ENCODE results near the gene NPAS4.
"Not testable (repeated sequence)": the region's sequence is repeated elsewhere in the genome, so short reads cannot be mapped to it uniquely, and the experiment has no call there.

Gene NPAS4

DNA sequence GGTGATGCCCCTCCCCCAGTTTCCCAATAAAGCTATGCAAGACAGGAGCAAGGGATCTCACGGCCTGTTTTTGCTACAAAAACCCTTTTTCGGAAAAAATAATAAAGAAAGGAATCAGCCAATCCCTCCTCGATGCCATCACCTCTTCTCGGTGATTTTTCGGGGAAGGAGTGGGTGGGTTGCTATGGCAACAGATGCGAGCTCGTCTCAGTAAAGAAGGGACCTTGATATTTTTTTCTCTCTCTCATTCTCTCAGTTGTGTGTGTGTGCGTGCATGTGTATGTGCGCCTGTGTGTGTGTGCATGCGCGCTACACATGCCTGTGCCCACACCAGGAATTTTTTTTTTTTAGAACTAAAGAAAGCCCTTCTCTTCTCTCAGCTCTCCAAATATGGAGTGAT, 3.8 kb upstream of the NPAS4 start:
- DNase-seq (ENCODE audit: low read depth in 1 of 2, low spot score in 1 of 2), result no peak

DNA sequence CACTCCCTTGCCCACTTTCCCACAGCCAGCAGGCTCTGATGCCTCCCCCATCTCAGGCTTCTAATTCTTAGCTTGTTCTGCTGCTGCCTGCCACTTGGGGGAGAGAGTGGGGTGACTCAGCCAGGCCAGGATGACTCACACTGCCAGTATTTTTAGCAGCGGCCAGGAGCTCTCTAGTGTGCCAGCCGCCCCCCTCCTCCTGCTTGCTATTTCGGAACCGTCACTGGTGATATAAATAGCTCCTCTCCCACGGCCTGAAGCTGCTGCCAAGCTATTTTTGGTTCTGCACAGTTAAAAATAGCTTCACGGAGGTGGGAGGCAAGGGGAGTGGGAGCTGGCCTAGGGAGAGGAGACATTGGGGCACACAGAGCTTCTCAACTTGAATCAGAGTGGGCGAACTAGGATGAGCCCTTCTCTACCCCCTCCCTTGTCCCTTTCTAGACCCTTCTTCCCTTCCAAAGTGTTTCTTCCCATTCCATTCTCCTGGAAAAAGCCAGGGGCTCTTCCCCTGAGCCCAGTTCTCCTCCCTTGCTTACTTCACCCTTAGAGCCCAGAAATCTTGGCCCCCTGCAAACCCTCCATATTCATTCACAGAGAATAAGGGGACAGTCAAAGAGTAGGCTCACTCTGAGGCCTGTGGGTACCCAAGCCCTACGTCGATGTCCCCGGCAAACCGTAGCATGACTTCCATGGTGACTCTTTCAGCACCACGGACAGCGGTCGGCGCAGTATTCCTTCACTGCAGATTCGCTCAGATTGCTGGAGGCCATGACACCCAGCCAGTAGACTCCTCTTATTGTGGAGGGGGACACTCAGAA, 2.5 kb upstream of the NPAS4 start:
- peak in 1 of 2 donors; percentile 38 for DNase-seq (ENCODE audit: low read depth in 1 of 2, low spot score in 1 of 2)

DNA sequence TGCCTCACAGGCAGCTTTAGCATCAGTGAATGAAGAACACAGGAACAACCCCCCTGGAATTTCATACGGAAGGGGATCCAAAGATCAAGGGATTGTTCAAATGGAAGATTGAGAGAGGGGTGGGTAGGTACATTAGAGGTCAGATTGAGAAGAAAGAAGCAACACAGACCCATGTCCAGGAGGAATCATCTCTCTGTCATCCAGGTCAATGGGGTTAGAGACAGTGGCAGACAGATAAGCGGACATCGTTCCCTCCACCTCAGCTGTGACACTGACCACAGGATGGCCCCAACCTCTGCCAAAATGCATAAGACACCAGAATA, 1.9 kb upstream of the NPAS4 start:
- no peak for DNase-seq (ENCODE audit: low read depth in 1 of 2, low spot score in 1 of 2)

DNA sequence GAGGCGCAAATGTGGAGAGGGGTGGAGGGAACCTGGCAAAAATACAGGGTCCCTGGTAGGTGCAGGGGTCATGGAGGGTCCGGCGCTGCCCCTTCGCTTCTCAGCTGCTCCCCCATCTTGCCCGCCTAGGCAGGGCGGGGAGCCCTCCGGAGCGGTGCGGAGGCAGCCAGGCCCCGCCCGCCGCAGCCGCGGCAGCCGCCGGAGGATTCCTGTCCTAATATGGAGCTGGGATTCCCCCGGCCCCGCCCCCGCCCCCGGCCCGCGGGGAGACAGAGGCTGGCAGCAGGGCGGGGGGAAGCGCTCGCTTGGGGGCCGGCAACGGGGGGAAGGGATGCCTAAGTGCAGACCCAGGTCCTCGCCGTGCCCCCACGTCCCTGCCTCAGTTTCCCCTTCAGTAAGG, 1.0 kb upstream of the NPAS4 start:
- no peak for DNase-seq (ENCODE audit: low read depth in 1 of 2, low spot score in 1 of 2)

DNA sequence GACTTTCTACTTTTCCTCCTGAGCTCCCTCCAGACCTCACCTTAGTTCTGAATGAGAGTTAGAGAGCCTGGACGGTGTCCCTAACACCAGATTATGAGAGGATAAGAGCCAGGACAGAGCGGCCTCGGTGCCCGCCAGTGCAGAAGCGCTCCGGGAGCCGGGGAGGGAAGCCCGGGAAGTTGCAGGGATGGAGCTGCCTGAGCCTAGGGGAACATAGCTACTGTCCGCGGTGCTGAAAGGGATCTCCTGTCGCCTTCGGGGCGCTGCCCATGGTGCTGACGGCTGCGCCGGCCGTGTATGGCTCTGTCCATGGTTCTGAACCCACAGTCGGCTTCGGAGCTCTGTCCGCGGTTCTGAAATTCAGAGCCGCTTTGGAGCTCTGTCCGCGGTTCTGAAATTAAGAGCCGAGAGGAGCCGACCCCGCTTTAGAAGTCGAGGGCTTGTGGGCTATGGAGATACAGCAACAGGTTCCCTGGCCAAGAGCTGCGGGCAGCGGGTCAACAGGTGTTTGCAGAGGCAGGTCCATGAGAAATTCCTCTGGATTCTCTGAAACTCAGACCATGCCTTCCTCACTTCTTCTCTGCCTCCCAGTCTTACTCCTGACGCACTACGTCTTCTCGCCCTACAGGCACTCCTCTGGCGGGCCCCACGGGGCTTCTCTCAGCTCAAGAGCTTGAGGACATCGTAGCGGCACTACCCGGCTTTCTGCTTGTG, 814 bp downstream of the NPAS4 start:
- DNase-seq (ENCODE audit: low read depth in 1 of 2, low spot score in 1 of 2), result peak; percentile 78 to 81

DNA sequence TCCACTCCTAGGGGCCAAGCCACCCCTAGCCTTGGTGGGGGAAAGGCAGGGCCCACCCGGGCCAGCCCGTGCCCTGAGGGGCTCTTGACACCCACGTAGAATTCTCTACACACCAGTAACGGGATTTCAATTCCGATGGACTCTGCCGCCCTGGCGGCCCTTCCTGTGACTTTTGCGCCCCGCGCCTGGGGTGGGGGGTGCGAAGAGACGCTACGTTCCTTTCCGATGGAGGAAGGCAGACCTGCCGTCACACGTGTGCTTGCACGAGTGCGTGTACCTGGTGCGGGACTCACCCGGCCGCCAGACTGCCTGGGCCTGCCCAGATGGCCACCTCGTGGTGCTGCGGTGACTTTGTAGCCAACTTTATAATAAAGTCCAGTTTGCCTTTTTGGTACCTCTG, 5.5 kb downstream of the NPAS4 start:
- DNase-seq (ENCODE audit: low read depth in 1 of 2, low spot score in 1 of 2), result no peak

DNA sequence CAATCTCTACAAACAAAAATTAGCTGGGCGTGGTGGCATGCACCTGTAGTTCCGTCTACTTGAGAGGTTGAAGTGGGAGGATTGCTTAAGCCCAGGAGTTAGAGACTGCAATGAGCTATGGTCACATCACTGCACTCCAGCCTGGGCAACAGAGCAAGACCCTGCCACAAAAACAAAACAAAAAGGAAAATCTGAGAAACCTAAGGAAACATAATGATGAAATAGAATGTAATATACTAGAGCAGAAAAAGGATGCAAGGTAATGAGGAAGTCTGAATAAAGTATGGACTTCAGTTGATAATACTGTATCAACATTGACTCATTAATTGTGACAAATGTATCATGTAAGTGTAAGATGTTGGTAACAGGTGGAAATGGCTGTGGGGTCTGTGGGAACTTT, 8.1 kb downstream of the NPAS4 start:
- no peak for DNase-seq (ENCODE audit: low read depth in 1 of 2, low spot score in 1 of 2)

DNA sequence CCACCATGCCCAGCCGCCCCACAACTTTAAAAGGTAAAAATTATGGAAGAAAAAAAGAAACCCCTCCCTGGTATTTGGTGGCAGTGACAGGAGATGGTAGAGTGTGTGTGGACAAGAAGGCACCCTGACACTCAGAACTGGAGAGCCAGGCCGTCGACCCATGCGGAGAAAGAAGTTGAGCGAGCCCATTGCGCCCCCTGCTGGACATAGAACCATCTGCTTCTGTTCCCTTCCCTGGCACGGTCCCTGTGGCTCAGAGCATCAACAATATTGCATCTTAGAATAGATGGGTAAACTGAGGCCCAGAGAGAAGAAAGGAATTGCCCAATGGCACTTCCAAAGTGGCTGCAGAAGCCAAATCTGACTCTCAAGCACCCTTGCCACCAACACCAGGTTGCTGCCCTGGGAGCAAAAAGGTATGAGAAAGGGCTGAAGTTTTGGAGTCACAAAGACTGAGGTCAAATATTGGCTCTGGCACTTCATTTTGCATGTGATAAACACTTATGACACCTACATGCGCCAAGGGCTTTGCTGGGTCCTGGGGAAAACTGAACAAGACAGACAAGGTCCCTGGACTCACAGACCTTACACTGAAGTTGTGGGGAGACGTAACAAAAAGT, 9.3 kb downstream of the NPAS4 start:
- peak; percentile 43 to 58 for DNase-seq (ENCODE audit: low read depth in 1 of 2, low spot score in 1 of 2)

DNA sequence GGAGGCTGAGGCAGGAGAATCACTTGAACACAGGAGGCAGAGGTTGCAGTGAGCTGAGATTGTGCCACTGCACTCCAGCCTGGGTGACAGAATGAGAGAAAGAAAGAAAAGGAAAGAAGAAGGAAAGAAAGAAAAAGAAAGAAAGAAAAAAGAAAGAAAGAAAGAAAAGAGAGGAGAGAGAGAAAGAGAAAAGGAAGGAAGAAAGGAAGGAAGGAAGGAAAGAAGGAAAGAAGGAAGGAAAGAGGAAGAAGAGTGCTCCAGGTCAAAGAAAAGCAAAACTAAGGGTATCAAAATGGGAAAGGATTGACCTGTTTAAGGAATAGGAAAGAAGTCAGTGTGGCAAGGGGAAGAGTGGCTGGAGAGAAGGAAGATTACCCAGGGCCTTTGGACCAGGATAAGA, 10.5 kb downstream of the NPAS4 start:
- not testable (repeated sequence) for DNase-seq (ENCODE audit: low read depth in 1 of 2, low spot score in 1 of 2)

DNA sequence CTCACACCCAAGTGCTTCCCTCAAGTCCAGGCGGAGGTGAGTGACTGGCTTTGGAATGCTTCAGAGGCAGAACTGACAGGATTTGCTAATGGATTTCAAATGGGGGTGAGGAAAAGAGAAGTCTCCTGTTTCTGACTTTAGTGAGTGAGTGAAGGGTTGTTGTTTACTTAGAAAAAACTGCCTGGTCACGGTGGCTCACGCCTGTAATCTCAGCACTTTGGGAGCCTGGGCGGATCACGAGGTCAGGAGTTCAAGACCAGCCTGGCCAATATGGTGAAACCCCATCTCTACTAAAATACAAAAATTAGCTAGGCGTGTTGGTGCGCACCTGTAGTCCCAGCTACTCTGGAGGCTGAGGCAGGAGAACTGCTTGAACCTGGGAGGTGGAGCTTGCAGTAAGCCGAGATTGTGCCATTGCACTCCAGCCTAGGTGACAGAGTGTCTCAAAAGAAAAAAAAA, 11.1 kb downstream of the NPAS4 start:
- not testable (repeated sequence) for DNase-seq (ENCODE audit: low read depth in 1 of 2, low spot score in 1 of 2)

DNA sequence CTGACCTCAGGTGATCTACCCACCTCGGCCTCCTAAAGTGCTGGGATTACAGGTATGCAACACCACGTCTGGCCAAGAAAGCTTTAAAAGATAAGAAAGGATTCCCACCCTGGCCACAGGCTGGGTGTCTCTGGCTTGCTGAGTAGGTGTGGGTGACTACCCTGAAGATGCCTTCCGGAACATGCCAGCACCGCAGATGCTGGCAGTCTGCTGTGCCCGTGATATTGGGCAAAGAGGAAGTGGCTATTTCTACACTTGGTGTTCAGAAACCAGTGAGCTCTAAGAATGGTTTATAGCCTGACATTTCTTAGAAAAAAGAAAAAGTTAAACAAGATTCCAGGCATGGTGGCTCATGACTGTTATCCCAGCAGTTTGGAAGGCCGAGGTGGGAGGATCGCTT, 11.8 kb downstream of the NPAS4 start:
- DNase-seq (ENCODE audit: low read depth in 1 of 2, low spot score in 1 of 2), result no peak

DNA sequence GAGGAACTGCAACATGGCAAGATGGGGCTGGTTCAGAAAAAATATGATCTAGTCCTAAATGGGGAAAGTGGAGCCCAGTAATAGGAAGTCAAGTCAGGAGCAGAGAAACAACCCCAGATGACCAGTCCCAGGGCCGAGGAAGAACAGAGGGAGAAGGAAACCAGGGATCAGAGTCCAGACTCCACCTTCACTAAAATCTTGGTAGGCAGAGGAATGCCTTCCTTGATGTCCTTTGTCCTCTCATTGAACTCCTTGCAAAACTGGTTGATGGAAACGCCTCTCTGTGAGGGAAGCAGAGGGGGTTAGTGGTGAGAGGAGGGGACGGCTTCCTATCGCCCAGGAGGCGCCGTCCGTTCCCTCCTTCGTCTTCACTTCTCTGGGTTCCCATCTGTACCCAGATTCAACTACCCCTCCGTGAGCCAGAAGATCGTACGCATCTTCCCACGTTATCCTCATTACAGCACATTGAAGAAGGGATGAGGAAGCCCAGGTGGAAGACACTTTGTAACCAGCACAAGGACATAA, 17.2 kb downstream of the NPAS4 start:
- no peak for DNase-seq (ENCODE audit: low read depth in 1 of 2, low spot score in 1 of 2)

DNA sequence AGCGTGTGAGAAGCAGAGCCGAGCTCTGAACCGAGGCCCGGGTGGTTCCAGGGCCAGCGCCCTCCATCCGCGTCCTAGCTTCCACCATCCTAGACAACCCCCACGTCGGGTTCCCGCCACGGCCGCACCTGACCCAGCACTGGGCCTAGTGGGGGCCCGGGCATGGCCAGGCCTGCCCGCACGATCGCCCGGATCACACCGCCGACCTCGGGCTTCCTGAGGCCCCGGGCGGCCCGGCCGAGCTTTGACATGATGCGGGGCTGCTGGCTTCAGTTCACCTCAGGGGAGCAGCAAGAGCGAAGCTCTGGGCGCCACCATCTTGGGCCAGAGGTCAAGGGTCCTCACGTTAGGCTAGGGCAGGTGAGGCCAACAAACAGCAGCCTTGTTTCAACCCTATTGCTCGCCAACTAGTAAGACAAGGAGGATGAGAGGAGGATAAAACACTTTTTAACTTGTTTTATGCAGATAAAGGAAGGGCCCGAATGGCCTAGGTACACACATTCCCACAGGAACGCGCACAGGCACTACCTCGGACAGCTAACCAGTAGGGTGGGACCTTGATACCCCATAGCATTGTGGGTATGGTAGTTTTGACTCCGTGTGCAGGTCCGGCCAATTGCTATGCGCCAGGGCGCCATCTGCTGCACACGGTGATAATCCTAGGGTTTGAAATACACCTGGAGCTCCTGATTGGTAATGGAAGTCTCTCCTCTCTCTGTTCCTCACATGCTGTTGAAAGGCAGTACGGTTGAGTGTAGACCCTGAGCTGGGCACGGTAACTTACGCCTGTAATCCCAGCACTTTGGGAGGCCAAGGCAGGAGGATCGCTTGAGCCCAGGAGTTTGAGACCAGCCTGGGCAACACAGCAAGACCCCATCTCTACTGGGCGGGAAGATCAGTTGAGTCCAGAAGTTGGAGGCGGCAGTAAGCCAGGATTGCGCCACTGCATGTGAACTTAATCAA, 17.9 kb downstream of the NPAS4 start, which contains the start of gene MRPL11:
TSS of gene MRPL11 (minus strand) at position 345 of the 963 bp plus-strand sequence. CDS start at position 251, 94 bp downstream.
- DNase-seq (ENCODE audit: low read depth in 1 of 2, low spot score in 1 of 2), result peak; percentile 75 to 85

DNA sequence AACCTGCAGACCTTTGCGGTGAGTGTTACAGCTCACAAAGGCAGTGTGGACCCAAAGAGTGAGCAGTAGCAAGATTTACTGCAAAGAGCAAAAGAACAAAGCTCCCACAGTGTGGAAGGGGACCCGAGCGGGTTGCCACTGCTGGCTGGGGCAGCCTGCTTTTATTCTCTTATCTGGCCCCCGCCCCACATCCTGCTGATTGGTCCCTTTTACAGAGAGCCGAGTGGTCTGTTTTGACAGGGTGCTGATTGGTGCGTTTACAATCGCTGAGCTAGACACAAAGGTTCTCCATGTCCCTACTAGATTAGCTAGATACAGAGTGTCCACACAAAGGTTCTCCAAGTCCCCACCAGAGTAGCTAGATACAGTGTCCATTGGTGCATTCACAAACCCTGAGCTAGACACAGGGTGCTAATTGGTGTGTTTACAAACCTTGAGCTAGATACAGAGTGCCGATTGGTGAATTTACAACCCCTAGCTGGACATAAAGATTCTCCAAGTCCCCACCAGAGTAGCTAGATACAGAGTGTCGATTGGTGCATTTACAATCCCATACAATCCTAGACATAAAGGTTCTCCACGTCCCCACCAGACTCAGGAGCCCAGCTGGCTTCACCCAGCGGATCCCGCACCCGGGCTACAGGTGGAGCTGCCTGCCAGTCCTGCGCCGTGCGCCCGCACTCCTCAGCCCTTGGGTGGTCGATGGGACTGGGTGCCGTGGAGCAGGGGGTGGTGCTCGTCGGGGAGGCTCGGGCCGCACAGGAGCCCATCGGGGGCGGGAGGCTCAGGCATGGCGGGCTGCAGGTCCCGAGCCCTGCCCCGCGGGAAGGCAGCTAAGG, 19.5 kb downstream of the NPAS4 start:
- not testable (repeated sequence) for DNase-seq (ENCODE audit: low read depth in 1 of 2, low spot score in 1 of 2)

DNA sequence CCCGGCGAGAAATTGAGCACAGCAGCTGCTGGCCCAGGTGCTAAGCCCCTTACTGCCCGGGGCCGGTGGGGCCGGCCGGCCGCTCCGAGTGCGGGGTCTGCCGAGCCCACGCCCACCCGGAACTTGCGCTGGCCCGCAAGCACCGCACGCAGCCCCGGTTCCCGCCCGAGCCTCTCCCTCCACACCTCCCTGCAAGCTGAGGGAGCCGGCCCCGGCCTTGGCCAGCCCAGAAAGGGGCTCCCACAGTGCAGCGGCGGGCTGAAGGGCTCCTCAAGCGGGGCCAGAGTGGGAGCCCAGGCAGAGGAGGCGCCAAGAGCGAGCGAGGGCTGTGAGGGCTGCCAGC, 20.1 kb downstream of the NPAS4 start:
- not testable (repeated sequence) for DNase-seq (ENCODE audit: low read depth in 1 of 2, low spot score in 1 of 2)

DNA sequence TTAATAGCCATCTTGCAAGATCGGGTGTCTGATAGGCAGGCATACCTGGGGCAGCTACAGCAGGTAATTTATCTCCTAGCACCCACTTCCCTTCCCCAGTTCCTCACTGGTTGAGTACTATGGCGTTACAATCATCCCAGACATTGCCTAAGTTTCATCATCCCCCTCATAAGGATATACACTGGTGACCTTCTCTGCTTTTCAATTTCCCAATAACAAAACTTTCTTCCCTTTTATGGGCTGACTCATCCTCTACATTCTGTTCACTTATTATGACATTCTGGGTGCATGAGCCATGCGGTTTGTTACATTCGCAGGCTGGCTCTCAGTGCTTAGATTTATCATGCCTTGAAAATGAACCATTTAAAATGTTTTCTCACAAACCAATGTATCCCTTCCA, 22.8 kb downstream of the NPAS4 start:
- DNase-seq (ENCODE audit: low read depth in 1 of 2, low spot score in 1 of 2), result no peak

DNA sequence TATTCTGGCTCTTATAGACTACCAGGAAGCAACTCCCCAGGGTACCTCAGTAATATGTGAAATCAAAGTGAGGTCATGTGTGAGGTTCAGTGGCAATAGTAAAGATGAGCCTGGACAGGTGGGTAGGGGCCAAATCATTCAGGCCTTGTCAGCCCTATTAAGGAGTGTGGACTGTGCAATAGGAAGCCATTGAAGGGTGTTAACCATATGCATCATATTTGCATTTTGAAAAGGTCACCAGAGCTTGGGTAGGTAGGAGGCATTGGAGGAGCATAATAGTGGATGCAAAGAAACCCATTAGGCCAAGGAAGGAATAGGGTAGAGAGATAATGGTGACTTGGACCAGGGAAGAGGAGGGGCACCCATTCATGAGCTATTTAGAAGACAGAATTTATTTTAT, 26.2 kb downstream of the NPAS4 start:
- DNase-seq (ENCODE audit: low read depth in 1 of 2, low spot score in 1 of 2), result no peak

DNA sequence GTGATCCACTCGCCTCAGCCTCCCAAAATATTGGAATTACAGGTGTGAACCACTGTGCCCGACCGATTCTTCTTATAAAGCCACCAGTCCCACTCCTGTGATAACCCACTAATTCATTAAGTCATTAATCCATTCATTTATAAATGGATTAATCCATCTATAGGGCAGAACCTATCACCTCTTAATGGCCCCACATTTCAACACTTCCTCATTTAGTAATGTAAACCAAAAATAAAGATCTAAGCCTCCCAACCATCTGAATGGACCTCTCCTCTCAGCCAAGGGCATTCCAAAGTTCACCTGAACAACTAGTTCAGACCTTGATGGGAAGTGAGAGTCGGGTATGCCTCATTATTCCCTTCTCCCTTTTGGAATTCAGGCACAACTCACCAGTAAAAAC, 27.7 kb downstream of the NPAS4 start:
- DNase-seq (ENCODE audit: low read depth in 1 of 2, low spot score in 1 of 2), result no peak

DNA sequence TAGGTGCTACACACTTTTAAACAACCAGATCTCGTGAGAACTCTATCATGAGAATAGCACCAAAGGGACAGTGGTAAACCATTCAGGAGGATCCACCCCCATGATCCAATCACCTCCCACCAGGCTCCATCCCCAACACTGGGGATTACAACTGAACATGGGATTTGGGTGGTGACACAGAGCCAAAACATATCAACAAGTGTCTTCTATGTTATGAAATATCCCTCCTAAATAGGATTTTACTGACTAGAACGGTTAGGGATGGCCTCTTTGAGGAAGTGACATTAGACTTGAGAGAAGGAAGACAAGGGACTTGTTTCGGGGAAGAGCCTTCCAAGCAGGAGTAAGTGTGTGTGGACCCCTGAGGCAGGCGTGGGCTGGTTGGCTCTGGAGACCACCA, 29.7 kb downstream of the NPAS4 start:
- no peak for DNase-seq (ENCODE audit: low read depth in 1 of 2, low spot score in 1 of 2)

DNA sequence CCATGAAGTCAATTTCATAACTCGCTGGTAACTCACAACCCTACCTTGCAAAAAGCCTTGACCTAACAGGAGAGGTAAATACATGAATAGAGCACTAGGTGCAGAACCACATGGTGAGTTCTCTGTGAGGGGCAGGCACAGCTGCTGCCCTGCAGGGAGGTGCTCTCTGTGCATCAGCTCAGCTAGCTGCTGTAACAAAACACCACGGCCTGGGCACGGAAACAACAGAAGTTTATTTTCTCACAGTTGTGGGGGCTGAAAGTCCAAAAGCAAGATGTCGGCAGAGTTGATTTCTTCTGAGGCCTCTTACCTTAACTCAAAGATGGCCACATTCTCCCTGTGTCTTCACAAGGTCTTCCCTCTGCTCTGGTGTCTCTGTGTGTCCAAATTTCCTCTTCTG, 30.8 kb downstream of the NPAS4 start:
- no peak for DNase-seq (ENCODE audit: low read depth in 1 of 2, low spot score in 1 of 2)
